ENCODE measurements around the gene PLEKHJ1.

Gene PLEKHJ1

GRCh38 chr19:2270157-2270422 is 34.0 kb upstream of the PLEKHJ1 start:
- in situ Hi-C loops (cut with MboI; ENCODE audit: low sequenced_read_pairs), result no loop called here

- in situ Hi-C loops (cut with MboI; ENCODE audit: low sequenced_read_pairs), result no loop called here
Measured at GRCh38 chr19:2269244-2270156, 33.4 kb upstream of the PLEKHJ1 start.

- in situ Hi-C loops (cut with MboI; ENCODE audit: low sequenced_read_pairs), result no loop called here
Measured at GRCh38 chr19:2268861-2269243, 32.7 kb upstream of the PLEKHJ1 start.

GRCh38 chr19:2268480-2268830 is 32.3 kb upstream of the PLEKHJ1 start:
- in situ Hi-C loops (cut with MboI; ENCODE audit: low sequenced_read_pairs), result no loop called here

DNA sequence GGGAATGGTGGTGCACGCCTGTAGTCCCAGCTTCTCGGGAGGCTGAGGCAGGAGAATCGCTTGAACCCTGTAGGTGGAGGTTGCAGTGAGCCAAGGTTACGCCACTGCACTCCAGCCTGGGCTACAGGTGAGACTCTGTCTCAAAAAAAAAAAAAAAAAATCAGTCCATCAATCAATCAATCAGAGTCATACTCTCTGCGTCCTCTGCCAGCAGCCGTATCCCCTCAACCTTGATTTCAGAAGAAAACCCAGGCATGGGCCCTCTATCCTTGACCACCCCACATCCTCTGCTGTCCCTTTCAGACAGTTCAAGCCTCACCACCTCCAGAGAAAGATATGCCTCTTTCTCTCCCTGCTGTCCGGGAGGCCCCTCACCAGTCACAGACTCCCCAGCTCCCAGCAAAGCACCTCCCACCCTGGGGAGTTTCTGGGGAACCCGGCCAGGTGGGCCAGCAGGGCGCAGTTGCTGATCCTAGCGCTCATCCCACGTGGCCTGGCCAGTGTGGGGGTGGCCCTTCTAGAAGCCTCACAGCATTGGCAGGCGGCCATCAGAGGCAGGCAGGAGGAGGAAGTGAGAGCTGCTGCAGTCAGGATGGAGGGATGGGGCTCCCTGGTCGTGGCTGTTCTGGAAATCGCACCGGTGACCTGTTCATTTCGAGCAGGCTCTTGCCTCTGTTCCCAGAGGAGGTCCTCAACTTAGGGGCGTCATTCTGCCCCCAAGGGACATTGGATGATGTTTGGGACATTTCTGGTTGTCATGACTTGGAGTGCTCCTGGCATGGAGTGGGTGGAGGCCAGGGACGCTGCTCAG is 30.3 kb upstream of the PLEKHJ1 start:
- in situ Hi-C loops (cut with MboI; ENCODE audit: low sequenced_read_pairs), result no loop called here

DNA sequence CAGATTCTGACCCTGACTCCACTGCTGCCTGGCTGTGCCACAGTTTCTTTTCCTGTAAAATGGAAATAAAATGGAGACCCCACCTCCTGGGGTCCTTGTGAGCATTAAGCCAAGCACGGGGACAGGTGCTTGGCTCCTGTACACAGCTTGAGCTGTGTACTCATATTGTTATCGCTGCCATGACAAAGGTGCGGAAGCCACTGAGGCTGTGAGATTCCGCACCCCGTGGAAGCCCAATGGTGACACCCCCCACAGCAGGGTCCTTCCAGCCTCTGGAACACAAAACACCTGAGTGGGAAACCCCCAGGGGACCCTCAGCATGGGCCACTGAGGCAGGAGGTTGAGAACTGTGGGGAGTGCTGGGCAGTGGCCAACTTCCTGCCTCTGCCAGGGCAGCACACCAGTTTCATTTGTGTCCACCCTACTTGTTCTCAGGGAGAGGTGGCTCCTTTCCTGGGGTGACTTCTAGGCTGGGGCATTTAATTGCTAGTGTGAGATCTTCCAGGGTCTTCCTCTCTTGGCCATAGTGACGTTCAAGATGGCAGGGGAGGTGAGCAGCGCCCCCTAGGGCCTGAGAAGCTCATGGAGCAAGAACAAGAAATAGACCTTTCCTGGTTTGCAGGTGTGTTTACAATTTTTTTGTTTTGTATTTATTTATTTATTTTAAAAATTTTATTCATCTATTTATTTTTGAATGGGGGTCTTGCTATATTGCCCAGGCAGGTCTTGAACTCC is 25.5 kb upstream of the PLEKHJ1 start:
- in situ Hi-C loops (cut with MboI; ENCODE audit: low sequenced_read_pairs), result no loop called here

GRCh38 chr19:2260341-2260805 is 24.2 kb upstream of the PLEKHJ1 start:
- in situ Hi-C loops (cut with MboI; ENCODE audit: low sequenced_read_pairs), result no loop called here

DNA sequence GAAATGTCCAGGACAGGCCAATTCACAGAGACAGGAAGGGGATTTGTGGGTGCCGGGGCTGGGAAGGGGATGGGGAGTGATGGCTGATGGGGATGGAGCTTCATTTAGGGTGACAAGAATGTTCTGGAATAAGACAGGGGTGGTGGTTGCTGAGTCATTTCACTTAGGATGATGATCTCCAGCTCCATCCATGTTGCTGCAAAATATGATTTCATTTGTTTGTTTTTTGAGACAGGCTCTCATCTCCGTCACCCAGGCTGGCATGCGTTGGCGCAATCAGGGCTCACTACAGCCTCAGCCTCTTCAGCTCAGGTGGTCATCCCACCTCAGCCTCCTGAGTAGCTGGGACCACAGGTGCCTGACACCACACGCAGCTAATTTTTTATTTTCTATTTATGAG is 23.2 kb upstream of the PLEKHJ1 start:
- in situ Hi-C loops (cut with MboI; ENCODE audit: low sequenced_read_pairs), result no loop called here

GRCh38 chr19:2255982-2256685 is 20.0 kb upstream of the PLEKHJ1 start, which contains the start of gene JSRP1:
JSRP1 (minus strand) TSS chr19:2256417; CDS start chr19:2255314, 1,103 bp downstream.
- in situ Hi-C loops (cut with MboI; ENCODE audit: low sequenced_read_pairs), result no loop called here

DNA sequence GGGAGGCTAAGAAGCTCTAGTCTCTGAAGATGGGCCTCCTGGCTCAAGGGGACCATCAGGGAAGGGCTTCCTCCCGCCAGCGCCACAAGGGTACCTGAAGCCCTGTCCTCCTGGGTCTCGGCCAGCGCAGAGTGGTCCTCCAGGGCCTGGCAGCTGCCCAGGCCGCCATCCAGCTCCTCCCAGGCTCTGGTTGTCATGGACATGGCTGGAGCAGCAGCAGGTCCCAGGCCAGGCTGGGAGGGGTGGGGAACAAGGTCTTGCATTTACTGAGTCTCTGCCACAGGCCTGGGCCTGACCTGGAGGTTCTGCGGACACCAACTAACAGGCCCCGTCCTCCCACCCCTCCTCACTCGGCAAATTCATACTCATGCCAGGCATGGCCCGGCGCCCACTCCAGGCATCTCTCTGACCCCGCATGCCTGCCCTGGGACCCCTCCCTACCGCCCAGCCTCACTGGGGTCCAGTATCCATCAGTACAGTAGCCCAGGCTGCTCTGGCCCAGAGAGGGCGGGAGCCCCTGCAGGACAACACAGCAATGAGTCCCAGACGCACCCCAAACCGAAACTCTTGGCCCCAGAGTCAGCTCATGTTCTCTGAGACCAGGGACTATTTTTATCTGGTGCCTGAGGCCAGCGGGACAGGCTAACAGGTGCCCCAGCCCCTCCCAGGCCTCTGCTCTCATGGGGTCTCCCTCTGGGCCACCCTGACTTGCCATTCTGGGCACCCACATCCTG is 19.1 kb upstream of the PLEKHJ1 start:
- in situ Hi-C loops (cut with MboI; ENCODE audit: low sequenced_read_pairs), result no loop called here

- in situ Hi-C loops (cut with MboI; ENCODE audit: low sequenced_read_pairs), result no loop called here
Measured at GRCh38 chr19:2254064-2254872, 18.1 kb upstream of the PLEKHJ1 start.

DNA sequence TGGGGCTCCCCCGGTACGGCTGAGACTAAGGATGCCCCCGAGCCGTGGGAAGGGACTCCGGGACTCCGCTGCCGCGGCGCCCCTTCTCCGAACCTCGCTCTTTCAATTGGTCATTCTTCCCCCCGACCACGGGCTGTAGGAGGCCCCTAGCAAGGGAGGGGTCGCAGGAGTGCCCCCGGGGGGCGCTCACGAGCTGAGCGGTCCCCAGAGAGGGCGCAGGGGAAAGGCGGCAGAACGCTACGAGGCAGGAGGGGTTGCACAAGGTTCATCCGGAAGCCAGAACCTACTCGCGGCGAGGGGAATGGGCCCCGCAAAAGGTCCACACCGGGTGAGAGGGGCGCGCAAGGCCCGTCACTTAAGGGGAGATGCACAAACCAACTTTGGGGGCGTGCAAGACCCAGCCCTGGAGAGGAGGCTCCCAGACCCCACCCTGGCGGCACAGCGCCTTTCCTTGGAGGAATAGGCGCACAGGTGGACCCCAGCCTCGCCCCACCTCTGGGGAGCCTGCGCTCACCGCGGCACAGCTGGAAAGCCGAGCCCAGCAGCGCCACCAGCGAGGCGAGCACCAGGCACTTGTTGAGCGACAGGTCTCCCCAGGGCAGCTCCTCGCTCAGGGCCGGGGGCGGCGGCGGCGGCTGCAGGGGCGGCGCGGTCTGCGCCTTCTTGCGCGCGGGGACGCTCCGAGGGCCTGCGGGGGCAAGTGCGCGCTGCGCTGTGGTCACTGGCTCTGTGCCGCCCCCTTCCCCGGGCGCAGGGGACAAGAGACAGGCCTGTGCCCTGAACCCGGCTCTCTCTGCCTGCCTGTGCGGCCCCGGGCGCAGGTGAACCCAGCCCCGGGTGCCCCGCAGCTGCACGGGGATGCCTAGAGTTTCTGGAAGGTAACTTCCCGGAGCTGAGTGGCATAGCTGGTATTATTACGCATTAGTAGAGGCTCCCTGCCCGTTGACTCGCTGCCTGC is 17.3 kb upstream of the PLEKHJ1 start:
- in situ Hi-C loops (cut with MboI; ENCODE audit: low sequenced_read_pairs), result no loop called here

- in situ Hi-C loops (cut with MboI; ENCODE audit: low sequenced_read_pairs), result no loop called here
Measured at GRCh38 chr19:2252797-2253105, 16.6 kb upstream of the PLEKHJ1 start.

GRCh38 chr19:2252055-2252796 is 16.1 kb upstream of the PLEKHJ1 start:
- in situ Hi-C loops (cut with MboI; ENCODE audit: low sequenced_read_pairs), result no loop called here

DNA sequence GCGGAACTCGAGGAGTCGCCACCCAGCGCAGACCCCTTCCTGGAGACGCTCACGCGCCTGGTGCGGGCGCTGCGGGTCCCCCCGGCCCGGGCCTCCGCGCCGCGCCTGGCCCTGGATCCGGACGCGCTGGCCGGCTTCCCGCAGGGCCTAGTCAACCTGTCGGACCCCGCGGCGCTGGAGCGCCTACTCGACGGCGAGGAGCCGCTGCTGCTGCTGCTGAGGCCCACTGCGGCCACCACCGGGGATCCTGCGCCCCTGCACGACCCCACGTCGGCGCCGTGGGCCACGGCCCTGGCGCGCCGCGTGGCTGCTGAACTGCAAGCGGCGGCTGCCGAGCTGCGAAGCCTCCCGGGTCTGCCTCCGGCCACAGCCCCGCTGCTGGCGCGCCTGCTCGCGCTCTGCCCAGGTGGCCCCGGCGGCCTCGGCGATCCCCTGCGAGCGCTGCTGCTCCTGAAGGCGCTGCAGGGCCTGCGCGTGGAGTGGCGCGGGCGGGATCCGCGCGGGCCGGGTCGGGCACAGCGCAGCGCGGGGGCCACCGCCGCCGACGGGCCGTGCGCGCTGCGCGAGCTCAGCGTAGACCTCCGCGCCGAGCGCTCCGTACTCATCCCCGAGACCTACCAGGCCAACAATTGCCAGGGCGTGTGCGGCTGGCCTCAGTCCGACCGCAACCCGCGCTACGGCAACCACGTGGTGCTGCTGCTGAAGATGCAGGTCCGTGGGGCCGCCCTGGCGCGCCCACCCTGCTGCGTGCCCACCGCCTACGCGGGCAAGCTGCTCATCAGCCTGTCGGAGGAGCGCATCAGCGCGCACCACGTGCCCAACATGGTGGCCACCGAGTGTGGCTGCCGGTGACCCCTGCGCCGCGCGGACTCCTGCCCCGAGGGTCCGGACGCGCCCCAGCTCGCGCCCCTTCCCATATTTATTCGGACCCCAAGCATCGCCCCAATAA is 15.3 kb upstream of the PLEKHJ1 start:
- in situ Hi-C loops (cut with MboI; ENCODE audit: low sequenced_read_pairs), result no loop called here

DNA sequence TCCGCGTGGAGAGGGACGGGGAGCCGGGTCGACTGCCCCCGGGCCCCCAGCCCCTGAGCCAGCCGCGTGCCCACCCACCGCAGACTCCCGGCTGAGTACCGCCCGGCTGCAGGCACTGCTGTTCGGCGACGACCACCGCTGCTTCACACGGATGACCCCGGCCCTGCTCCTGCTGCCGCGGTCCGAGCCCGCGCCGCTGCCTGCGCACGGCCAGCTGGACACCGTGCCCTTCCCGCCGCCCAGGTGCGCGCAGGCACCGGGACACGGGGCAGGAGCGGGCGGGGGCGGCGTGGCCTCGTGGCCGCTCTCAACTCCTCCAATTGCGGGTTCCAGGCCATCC is 14.6 kb upstream of the PLEKHJ1 start:
- in situ Hi-C loops (cut with MboI; ENCODE audit: low sequenced_read_pairs), result no loop called here
